Stimulated activated CD4-positive, alpha-beta T cell treated with anti-CD3 and anti-CD28 coated beads, Interleukin-1b, Interleukin-23, amount 100 ng/mL, for 48 hours (primary cell): Measurements from ENCODE around the gene BCAR1.

Experiments
- DNase-seq: peaks from one replicate; pipeline ENCODE4 v3.0.0-alpha.2; 2020

Gene BCAR1

GRCh38 chr16:75198135-75198600 is 53.3 kb downstream of the BCAR1 start:
- DNase-seq = no peak

GRCh38 chr16:75197522-75198134 is 53.8 kb downstream of the BCAR1 start:
- DNase-seq = no peak

- no peak for DNase-seq
Measured at GRCh38 chr16:75196836-75197235, 54.6 kb downstream of the BCAR1 start.

GRCh38 chr16:75195811-75196790 is 55.3 kb downstream of the BCAR1 start:
- DNase-seq = no peak

GRCh38 chr16:75193730-75194444 is 57.5 kb downstream of the BCAR1 start:
- no peak for DNase-seq

GRCh38 chr16:75193265-75193650 is 58.2 kb downstream of the BCAR1 start:
- DNase-seq = no peak

- no peak for DNase-seq
Measured at GRCh38 chr16:75192606-75193264, 58.7 kb downstream of the BCAR1 start.

GRCh38 chr16:75189638-75190245 is 61.7 kb downstream of the BCAR1 start:
- no peak for DNase-seq

- no peak for DNase-seq
Measured at GRCh38 chr16:75188832-75189477, 62.5 kb downstream of the BCAR1 start.

- DNase-seq = no peak
Measured at GRCh38 chr16:75181630-75182029, 69.8 kb downstream of the BCAR1 start.

- DNase-seq = no peak
Measured at GRCh38 chr16:75179208-75179607, 72.2 kb downstream of the BCAR1 start.
